HG02840 (cell line): ENCODE data around the gene SLC36A4.
"Not testable (repeated sequence)": the region's sequence is repeated elsewhere in the genome, so short reads cannot be mapped to it uniquely, and the experiment has no call there.

ENCODE experiments used
- ATAC-seq: cut with Tn5 transposase; IDR thresholded peaks from one replicate; pipeline ENCODE4 v1.9.1; 2021; ENCODE audit warnings: mild to moderate bottlenecking, moderate library complexity, moderate number of reproducible peaks; ENCODE audit not compliant: unreplicated experiment, low FRiP score

Gene SLC36A4

DNA sequence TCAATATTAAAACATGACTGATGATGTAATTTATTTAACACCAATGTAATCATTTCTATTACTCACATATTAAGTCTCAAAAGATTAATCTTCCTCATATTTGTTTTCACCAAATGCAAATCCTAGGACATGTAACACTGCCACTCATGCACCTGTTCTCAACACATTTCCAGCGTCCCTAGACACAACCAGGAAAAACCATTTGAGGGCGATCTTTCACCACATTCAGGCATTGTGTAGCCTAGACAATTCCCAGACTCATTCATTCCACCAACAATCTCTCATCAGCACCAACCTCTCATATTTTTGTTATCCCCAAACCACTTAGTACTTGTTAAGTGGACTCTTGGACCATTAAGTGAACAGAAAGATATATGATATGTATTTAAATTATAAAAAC lies 66.1 kb downstream of the SLC36A4 start:
- no peak for ATAC-seq

DNA sequence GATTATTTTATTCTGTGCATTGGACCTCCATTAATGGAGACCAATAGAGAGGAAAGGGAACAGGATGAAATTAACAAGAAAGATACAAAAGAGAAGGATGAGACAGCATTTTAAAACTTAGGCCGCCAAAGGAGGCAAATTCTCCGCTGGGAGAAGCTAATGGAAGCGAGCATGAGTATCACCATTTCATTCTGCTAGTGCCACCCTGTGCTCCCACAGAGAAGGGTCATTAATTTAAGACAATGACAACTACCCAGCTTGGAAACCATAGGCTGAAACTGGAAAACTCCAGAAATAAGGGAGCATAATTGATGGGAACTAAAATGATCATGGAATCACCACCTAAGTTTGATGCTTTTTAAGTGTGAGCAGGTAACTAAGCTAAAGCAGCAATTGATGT lies 69.2 kb downstream of the SLC36A4 start:
- no peak for ATAC-seq

DNA sequence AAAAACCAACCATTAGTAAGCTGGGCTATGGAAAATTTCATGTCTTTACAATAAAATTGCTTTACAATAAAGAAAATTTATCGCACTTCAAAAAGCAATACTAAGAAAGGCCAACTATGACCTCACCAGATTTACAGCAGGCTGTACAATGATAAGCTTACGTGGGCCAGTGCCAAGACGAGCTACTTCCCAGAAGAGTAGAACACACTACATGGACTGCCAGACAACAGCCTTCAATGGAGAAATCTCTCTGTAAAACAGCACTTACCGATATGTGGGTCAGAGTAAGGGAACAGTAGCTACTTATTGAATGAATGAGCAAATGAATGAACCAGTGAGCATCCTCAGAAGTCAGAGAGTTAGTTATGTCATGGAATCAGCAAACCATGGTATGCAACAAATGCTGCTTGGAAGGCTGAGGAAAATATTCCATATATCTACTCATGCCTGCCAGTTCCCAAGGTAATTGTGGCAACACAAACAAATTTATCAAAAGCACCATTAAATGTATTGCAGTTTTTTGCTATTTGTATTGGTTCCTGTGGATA lies 74.4 kb downstream of the SLC36A4 start:
- no peak for ATAC-seq

DNA sequence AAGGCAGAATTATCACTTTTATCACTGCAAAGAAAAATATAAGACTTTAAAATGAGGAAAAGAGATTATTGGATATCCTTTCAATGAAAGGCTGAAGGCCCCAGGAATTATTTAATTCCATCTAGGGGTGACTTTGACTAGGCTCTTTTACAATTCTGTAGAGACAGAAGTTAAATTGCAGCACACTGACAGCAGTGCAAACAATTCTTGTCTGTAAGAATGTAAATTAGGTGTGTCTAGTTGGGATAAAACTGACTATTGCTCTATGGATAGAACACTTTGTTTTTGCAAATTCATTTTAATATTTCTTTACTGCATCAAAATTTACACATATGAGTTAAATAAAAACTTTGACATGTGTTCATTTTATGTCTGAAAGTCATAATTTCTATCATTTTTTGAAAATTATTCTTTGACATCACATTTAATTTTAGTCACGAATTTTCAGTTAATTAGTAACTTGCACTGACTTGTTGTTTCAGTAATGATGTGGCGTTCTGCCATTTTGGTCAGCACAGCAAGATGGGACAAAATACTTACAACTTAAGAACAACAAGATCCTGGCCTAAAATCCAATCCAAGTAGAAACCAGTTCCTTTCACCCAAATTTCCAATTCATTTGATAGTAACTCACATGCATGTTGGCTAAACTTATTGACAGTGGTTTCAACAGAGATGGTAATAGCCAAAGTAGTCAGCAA lies 75.1 kb downstream of the SLC36A4 start:
- no peak for ATAC-seq

DNA sequence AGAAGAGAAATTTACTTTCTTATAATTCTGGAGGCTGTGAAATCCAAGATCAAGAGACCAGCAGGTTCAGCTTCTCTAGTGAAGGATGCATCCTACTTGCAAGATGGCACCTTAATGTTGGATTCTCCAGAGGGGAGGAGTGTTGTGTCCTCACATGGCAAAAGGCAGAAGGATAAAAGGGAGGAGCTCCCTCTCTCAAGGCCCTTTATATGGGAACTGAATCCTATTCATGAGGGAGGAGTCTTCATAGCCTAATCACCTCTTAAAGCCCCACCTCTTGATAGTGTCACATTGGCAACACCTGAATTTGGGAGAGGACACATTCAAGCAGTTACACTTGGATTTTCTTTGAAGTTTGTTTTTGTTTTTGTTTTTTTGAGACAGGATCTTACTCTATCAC lies 79.5 kb downstream of the SLC36A4 start:
- ATAC-seq: no peak

DNA sequence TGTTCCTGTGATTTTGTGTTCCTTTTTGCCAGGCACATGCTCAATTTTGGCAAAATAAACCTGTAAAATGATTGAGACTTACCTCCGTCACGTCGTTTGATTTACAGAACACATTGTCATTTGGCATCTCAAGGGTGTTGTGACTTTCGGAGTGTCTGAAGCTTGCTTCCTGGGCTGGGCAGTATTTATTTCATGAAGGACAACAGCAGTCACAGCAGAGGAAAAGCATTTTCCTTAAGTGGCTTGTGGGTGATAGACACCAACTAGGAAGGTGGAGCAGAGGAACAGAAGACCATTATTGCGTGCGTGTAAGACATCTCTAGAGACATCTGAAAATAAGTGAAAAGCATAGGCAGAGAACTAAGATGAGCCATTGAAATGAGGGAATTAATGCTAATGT lies 80.2 kb downstream of the SLC36A4 start:
- no peak for ATAC-seq

DNA sequence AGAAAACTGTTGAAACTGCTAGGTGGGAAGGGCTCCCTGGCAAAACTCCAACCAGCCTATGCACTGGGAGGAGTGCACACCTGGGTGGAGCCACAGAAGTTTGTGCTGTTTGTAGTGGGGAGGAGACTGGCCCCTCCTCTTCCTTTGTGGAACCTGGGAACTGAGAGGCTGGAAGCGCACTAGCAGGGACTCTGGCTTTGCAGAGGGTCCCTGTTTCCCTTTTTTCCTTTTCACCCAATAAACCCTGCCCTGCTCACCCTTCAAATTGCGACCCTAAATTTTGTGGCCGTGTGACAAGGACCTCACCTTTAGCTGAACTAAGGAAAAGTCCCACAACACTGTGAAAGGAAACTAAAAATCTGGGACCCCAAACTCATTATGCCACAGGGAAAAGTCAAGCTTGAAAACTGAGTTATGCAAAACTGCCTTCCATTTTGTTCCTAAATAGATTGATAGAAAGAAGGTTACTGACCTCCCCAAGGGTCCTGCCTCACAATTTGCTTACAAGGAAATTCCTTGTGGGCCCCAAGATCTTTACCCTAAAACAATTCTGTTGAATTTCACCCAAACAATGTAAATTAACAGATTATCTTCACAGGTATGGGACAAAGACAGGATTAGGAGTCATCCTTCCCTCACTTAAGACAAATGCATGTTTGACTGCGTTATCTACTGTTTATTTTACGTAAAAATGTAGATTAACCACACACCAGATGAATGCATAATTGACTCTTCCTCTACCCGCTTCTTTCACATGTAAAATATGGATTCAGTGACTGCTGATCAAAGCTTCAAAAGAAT lies 81.0 kb downstream of the SLC36A4 start:
- no peak for ATAC-seq

DNA sequence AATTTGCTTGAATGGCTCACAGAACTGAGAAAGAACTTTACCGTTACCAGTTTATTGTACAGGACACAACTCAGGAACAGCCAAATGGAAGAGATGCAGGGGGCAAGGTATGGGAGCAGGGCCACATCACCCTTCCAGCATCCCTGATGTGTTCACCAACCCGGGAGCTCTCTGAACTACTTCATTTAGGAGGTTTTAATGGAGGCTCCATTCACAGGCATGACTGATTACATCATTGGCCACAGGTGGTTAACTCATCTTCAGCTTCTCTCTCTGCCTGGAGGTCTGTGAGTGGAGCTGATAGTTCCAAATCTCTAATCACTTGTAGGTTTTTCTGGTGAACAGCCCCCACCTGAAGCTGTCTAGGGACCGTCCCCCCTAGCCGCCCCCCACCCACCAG lies 83.5 kb downstream of the SLC36A4 start:
- no peak for ATAC-seq

DNA sequence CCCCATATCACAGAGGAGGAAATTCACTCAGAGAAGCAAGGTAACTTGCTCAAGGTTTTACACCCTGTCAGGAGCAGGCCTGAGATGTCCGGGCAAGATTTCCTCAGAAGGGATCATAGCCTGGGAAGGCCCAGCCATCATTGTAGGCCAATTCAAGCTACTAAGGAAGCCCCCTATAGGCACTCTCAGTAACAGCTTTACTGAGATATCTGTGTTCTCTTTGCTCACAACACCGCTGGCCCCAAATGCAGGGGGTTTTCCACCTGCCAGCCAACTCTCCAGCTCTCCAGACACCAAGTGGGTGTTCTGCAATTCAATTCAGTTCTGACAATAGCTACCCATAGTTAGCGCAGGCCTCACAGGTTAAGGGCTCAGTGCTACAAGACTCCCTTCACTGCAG lies 84.0 kb downstream of the SLC36A4 start:
- ATAC-seq: no peak

DNA sequence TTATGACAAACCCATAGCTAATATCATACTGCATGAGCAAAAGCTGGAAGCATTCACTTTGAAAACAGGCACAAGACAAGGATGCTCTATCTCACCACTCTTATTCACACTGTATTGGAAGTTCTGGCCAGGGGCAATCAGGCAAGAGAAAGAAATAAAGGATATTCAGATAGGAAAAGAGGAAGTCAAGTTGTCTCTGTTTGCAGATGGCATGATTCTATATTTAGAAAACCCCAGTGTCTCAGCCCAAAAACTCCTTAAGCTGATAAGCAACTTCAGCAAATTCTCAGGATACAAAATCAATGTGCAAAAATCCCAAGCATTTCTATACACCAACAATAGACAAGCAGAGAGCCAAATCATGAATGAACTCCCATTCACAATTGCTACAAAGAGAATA lies 86.6 kb downstream of the SLC36A4 start:
- not testable (repeated sequence) for ATAC-seq

DNA sequence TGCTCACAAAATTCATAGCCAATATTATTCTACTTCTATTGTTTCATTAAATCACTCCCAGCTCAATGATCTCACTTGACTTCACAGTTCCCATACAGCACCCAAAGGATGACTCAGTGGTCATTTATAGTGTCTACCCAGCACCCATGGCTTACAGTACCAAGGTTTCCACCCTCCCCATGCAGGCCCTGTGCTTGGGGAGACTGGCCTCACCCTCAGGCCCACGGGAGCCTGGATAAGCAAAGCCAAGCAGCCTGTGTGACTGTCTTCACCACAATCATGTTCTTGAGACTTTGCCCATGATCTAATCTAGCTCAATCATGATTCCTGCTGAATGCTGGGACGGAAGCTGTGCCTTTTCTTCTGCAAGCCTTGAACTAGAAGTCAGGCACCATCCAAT lies 97.6 kb downstream of the SLC36A4 start:
- no peak for ATAC-seq

DNA sequence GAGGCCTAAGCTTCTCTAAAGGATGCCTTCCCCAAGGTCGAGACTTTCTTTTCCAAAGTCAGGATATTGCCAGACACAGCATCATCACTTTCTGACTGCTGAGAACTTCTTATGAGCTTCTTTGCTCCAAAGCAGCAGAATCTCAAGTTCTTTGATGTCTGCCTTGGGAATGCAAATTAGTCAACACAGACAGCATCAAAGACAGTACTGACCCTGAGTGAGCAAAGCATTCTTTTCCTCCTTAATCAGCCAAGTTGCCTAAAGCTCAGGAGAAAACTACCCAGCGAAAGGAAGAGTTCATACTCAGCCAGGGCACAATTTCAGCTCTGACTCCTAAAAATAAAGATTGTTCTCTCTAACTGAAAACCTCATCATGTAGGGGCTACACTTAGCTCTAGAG lies 98.0 kb downstream of the SLC36A4 start:
- no peak for ATAC-seq
